ENCODE measurements around the gene CPVL.

CPVL gene

GRCh38 chr7:29044554-29044953, 101.8 kb downstream of the CPVL start:
- DNase-seq (ENCODE audit: low read depth, low spot score) = no peak

GRCh38 chr7:29043576-29043975, 102.8 kb downstream of the CPVL start:
- no peak for DNase-seq (ENCODE audit: low read depth, low spot score)

- DNase-seq (ENCODE audit: low read depth, low spot score) = no peak
Observed at GRCh38 chr7:29042824-29043231, 103.5 kb downstream of the CPVL start.

GRCh38 chr7:29041991-29042390, 104.3 kb downstream of the CPVL start:
- DNase-seq (ENCODE audit: low read depth, low spot score) = no peak

GRCh38 chr7:29040579-29040925, 105.8 kb downstream of the CPVL start:
- no peak for DNase-seq (ENCODE audit: low read depth, low spot score)

- DNase-seq (ENCODE audit: low read depth, low spot score) = no peak
Observed at GRCh38 chr7:29039821-29040578, 106.3 kb downstream of the CPVL start.

GRCh38 chr7:29038463-29038862, 107.9 kb downstream of the CPVL start:
- no peak for DNase-seq (ENCODE audit: low read depth, low spot score)

- DNase-seq (ENCODE audit: low read depth, low spot score) = no peak
Observed at GRCh38 chr7:29035044-29035740, 111.1 kb downstream of the CPVL start.

GRCh38 chr7:29033584-29033983, 112.8 kb downstream of the CPVL start:
- DNase-seq (ENCODE audit: low read depth, low spot score) = no peak

- DNase-seq (ENCODE audit: low read depth, low spot score) = no peak
Observed at GRCh38 chr7:29032146-29032545, 114.2 kb downstream of the CPVL start.

GRCh38 chr7:29030781-29031275, 115.5 kb downstream of the CPVL start:
- DNase-seq (ENCODE audit: low read depth, low spot score) = no peak

GRCh38 chr7:29022291-29022988, 123.9 kb downstream of the CPVL start:
- DNase-seq (ENCODE audit: low read depth, low spot score) = no peak

GRCh38 chr7:29019896-29020295, 126.4 kb downstream of the CPVL start:
- no peak for DNase-seq (ENCODE audit: low read depth, low spot score)

- no peak for DNase-seq (ENCODE audit: low read depth, low spot score)
Observed at GRCh38 chr7:29019387-29019786, 127.0 kb downstream of the CPVL start.

GRCh38 chr7:29017713-29018112, 128.6 kb downstream of the CPVL start:
- DNase-seq (ENCODE audit: low read depth, low spot score) = no peak

- DNase-seq (ENCODE audit: low read depth, low spot score) = no peak
Observed at GRCh38 chr7:29014725-29015124, 131.6 kb downstream of the CPVL start.

GRCh38 chr7:29013931-29014330, 132.4 kb downstream of the CPVL start:
- DNase-seq (ENCODE audit: low read depth, low spot score) = no peak

- DNase-seq (ENCODE audit: low read depth, low spot score) = no peak
Observed at GRCh38 chr7:29013082-29013695, 133.1 kb downstream of the CPVL start.

GRCh38 chr7:29009947-29010346, 136.4 kb downstream of the CPVL start:
- no peak for DNase-seq (ENCODE audit: low read depth, low spot score)

- DNase-seq (ENCODE audit: low read depth, low spot score) = no peak
Observed at GRCh38 chr7:29008590-29008989, 137.7 kb downstream of the CPVL start.

- DNase-seq (ENCODE audit: low read depth, low spot score) = no peak
Observed at GRCh38 chr7:29007127-29007526, 139.2 kb downstream of the CPVL start.

GRCh38 chr7:29005829-29006228, 140.5 kb downstream of the CPVL start:
- DNase-seq (ENCODE audit: low read depth, low spot score) = no peak
